Measurements from ENCODE around the gene POLR2J3.
"Not testable (repeated sequence)": the region's sequence is repeated elsewhere in the genome, so short reads cannot be mapped to it uniquely, and the experiment has no call there.

Gene POLR2J3

DNA sequence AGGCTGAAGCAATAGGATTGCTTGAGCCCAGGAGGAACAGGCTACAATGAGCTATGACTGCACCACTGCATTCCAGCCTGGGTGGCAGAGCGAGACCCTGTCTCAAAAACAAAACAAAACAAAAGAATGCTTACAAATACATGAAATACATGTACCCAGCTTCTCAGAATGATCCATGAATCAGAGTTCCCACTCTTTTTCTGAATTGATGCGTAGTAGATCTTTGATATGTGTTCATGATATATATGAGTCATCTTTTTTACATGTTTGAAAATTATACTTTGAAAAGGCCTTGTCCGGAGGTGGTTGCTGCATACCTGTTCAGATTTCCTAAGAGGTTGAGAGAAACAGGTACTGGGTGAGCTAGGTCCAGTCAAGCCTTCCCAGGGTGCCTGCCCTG, 4.0 kb upstream of the POLR2J3 start:
- not testable (repeated sequence) for H3K9me3 ChIP-seq (ENCODE audit: control insufficient read depth, insufficient read depth, low read length)

GRCh38 chr7:102574607-102575006, 2.2 kb upstream of the POLR2J3 start:
- H3K36me3 ChIP-seq (ENCODE audit: control insufficient read depth, low read length); H3K79me2 ChIP-seq (ENCODE audit: control insufficient read depth, low read length); H3K9me2 ChIP-seq (replicated peaks; ENCODE audit: control insufficient read depth, low read length); H3K4me1 ChIP-seq (ENCODE audit: control insufficient read depth, low read length); H3K4me2 ChIP-seq (ENCODE audit: low read length); H4K20me1 ChIP-seq (ENCODE audit: control insufficient read depth, insufficient read depth, low read depth, low read length); H3K4me3 ChIP-seq (ENCODE audit: low read length); H3F3A ChIP-seq (ENCODE audit: control insufficient read depth, insufficient read depth); H3K27ac ChIP-seq (ENCODE audit: low read depth, low read length); H3K9me3 ChIP-seq (ENCODE audit: control insufficient read depth, insufficient read depth, low read length); H3K27me3 ChIP-seq (ENCODE audit: control insufficient read depth, low read length): not testable (repeated sequence)

More for the DNA sequence above, 4.0 kb upstream of the POLR2J3 start:
- not testable (repeated sequence) for H3K9me2 ChIP-seq (replicated peaks; ENCODE audit: control insufficient read depth, low read length); H3K4me3 ChIP-seq (ENCODE audit: low read length); H3F3A ChIP-seq (ENCODE audit: control insufficient read depth, insufficient read depth); H3K4me1 ChIP-seq (ENCODE audit: control insufficient read depth, low read length); H4K20me1 ChIP-seq (ENCODE audit: control insufficient read depth, insufficient read depth, low read depth, low read length); H3K36me3 ChIP-seq (ENCODE audit: control insufficient read depth, low read length); H3K4me2 ChIP-seq (ENCODE audit: low read length); H3K79me2 ChIP-seq (ENCODE audit: control insufficient read depth, low read length); H3K27ac ChIP-seq (ENCODE audit: low read depth, low read length); H3K27me3 ChIP-seq (ENCODE audit: control insufficient read depth, low read length)

DNA sequence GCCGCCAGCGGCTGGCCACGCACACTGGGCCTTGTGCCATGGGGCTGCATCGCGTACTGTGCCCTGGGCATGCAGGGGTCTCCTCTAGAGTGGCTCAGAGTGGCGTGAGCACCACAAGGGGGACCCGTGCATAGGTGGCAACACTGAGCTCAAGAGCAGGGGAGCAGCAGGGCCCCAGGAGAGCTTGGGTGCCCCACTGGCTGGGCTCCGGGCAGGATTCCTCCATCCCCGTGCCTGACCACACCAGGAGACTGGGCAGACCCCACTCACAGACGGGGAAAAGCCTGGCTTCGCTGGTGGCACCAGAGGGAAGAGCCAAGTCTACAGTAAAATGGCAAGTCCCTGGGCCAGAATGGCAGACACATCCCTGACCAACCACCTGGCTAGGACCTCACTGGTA, 3.8 kb downstream of the POLR2J3 start:
- not testable (repeated sequence) for H3K27ac ChIP-seq (ENCODE audit: low read depth, low read length); H3F3A ChIP-seq (ENCODE audit: control insufficient read depth, insufficient read depth); H3K36me3 ChIP-seq (ENCODE audit: control insufficient read depth, low read length); H3K27me3 ChIP-seq (ENCODE audit: control insufficient read depth, low read length); H3K79me2 ChIP-seq (ENCODE audit: control insufficient read depth, low read length); H3K4me3 ChIP-seq (ENCODE audit: low read length); H3K9me3 ChIP-seq (ENCODE audit: control insufficient read depth, insufficient read depth, low read length); H3K4me1 ChIP-seq (ENCODE audit: control insufficient read depth, low read length); H3K4me2 ChIP-seq (ENCODE audit: low read length); H4K20me1 ChIP-seq (ENCODE audit: control insufficient read depth, insufficient read depth, low read depth, low read length); H3K9me2 ChIP-seq (replicated peaks; ENCODE audit: control insufficient read depth, low read length)

- not testable (repeated sequence) for H3K4me1 ChIP-seq (ENCODE audit: control insufficient read depth, low read length); H3F3A ChIP-seq (ENCODE audit: control insufficient read depth, insufficient read depth); H3K4me3 ChIP-seq (ENCODE audit: low read length); H3K27me3 ChIP-seq (ENCODE audit: control insufficient read depth, low read length); H3K27ac ChIP-seq (ENCODE audit: low read depth, low read length); H3K36me3 ChIP-seq (ENCODE audit: control insufficient read depth, low read length); H3K9me2 ChIP-seq (replicated peaks; ENCODE audit: control insufficient read depth, low read length); H4K20me1 ChIP-seq (ENCODE audit: control insufficient read depth, insufficient read depth, low read depth, low read length); H3K9me3 ChIP-seq (ENCODE audit: control insufficient read depth, insufficient read depth, low read length); H3K4me2 ChIP-seq (ENCODE audit: low read length); H3K79me2 ChIP-seq (ENCODE audit: control insufficient read depth, low read length)
Observed at GRCh38 chr7:102550808-102551422, 21.5 kb downstream of the POLR2J3 start, which contains the start of gene SPDYE2. SPDYE2 (plus strand) TSS chr7:102551226; CDS start chr7:102553256, 2,030 bp downstream.

DNA sequence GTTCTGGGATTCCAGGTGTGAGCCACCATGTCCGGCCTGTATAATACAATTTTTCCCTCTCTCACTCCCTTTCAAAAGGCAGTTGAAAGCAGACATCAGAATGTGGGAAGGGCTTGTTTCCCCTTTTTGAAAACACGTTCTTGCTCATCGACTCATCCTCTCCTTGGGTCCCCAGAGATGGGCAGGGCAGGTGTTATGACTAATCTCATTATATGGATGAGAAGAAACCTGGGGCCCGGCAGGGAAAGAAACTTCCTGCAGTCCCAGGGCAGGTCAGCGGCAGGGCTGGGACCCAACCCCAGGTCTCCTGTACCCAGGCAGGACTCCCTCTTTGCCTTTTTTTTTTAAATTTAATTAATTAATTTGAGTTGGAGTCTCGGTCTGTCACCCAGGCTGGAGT, 26.0 kb downstream of the POLR2J3 start:
- H3K79me2 ChIP-seq (ENCODE audit: control insufficient read depth, low read length); H3K4me2 ChIP-seq (ENCODE audit: low read length); H3K27ac ChIP-seq (ENCODE audit: low read depth, low read length); H4K20me1 ChIP-seq (ENCODE audit: control insufficient read depth, insufficient read depth, low read depth, low read length); H3F3A ChIP-seq (ENCODE audit: control insufficient read depth, insufficient read depth); H3K4me3 ChIP-seq (ENCODE audit: low read length); H3K27me3 ChIP-seq (ENCODE audit: control insufficient read depth, low read length); H3K4me1 ChIP-seq (ENCODE audit: control insufficient read depth, low read length); H3K36me3 ChIP-seq (ENCODE audit: control insufficient read depth, low read length); H3K9me2 ChIP-seq (replicated peaks; ENCODE audit: control insufficient read depth, low read length); H3K9me3 ChIP-seq (ENCODE audit: control insufficient read depth, insufficient read depth, low read length): not testable (repeated sequence)

- not testable (repeated sequence) for H3F3A ChIP-seq (ENCODE audit: control insufficient read depth, insufficient read depth); H3K27ac ChIP-seq (ENCODE audit: low read depth, low read length); H3K4me1 ChIP-seq (ENCODE audit: control insufficient read depth, low read length); H3K4me3 ChIP-seq (ENCODE audit: low read length); H4K20me1 ChIP-seq (ENCODE audit: control insufficient read depth, insufficient read depth, low read depth, low read length); H3K79me2 ChIP-seq (ENCODE audit: control insufficient read depth, low read length); H3K9me3 ChIP-seq (ENCODE audit: control insufficient read depth, insufficient read depth, low read length); H3K9me2 ChIP-seq (replicated peaks; ENCODE audit: control insufficient read depth, low read length); H3K27me3 ChIP-seq (ENCODE audit: control insufficient read depth, low read length); H3K36me3 ChIP-seq (ENCODE audit: control insufficient read depth, low read length); H3K4me2 ChIP-seq (ENCODE audit: low read length)
Observed at GRCh38 chr7:102545288-102545687, 27.1 kb downstream of the POLR2J3 start.

- not testable (repeated sequence) for H3K4me2 ChIP-seq (ENCODE audit: low read length); H3K9me2 ChIP-seq (replicated peaks; ENCODE audit: control insufficient read depth, low read length)
Observed at GRCh38 chr7:102544372-102544771, 28.0 kb downstream of the POLR2J3 start.

DNA sequence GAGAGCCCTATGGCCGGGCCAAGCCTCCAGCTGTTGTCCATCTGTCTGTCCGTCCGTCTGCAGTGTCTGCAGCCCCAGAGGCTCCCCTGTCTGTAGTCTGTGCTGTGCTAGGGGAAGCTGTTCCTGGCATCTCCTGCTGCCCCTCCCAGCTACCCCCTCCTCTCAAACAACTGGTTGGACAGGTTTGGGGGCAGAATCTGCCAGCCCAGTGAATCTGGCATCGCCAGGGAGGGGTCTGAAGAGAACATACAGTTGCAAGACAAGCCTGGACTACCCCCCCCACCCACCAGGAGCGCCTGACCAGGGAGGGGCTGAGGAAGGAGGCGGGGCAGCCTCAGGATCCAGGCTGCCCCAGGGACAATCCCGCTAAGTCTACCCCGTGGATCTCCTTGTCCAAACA, 28.8 kb downstream of the POLR2J3 start, which contains the start of gene UPK3BL2:
TSS of gene UPK3BL2 (minus strand) at position 101 of the 400 bp plus-strand sequence. CDS start at position 41, 60 bp downstream.
- H3K36me3 ChIP-seq (ENCODE audit: control insufficient read depth, low read length): not testable (repeated sequence)

More at GRCh38 chr7:102544372-102544771, 28.0 kb downstream of the POLR2J3 start:
- not testable (repeated sequence) for H3K9me3 ChIP-seq (ENCODE audit: control insufficient read depth, insufficient read depth, low read length); H3K79me2 ChIP-seq (ENCODE audit: control insufficient read depth, low read length); H3F3A ChIP-seq (ENCODE audit: control insufficient read depth, insufficient read depth); H3K27me3 ChIP-seq (ENCODE audit: control insufficient read depth, low read length); H3K36me3 ChIP-seq (ENCODE audit: control insufficient read depth, low read length); H3K27ac ChIP-seq (ENCODE audit: low read depth, low read length); H3K4me1 ChIP-seq (ENCODE audit: control insufficient read depth, low read length); H3K4me3 ChIP-seq (ENCODE audit: low read length); H4K20me1 ChIP-seq (ENCODE audit: control insufficient read depth, insufficient read depth, low read depth, low read length)

More for the DNA sequence above, 28.8 kb downstream of the POLR2J3 start, which contains the start of gene UPK3BL2:
- H3K4me3 ChIP-seq (ENCODE audit: low read length); H3K4me2 ChIP-seq (ENCODE audit: low read length); H3K27ac ChIP-seq (ENCODE audit: low read depth, low read length); H3K27me3 ChIP-seq (ENCODE audit: control insufficient read depth, low read length); H3K4me1 ChIP-seq (ENCODE audit: control insufficient read depth, low read length); H3F3A ChIP-seq (ENCODE audit: control insufficient read depth, insufficient read depth); H3K9me2 ChIP-seq (replicated peaks; ENCODE audit: control insufficient read depth, low read length); H3K79me2 ChIP-seq (ENCODE audit: control insufficient read depth, low read length); H4K20me1 ChIP-seq (ENCODE audit: control insufficient read depth, insufficient read depth, low read depth, low read length); H3K9me3 ChIP-seq (ENCODE audit: control insufficient read depth, insufficient read depth, low read length): not testable (repeated sequence)
